Measurements from ENCODE around the gene CTNNBL1. TPM values are rescaled to one million over a fixed set of nuclear protein-coding genes. Genes with fewer than 3 reads are reported as not detected.

CTNNBL1 gene
- total and polyA plus RNA-seq, 2 experiments from 2014 or later, result 36.3 to 68.7 TPM

DNA sequence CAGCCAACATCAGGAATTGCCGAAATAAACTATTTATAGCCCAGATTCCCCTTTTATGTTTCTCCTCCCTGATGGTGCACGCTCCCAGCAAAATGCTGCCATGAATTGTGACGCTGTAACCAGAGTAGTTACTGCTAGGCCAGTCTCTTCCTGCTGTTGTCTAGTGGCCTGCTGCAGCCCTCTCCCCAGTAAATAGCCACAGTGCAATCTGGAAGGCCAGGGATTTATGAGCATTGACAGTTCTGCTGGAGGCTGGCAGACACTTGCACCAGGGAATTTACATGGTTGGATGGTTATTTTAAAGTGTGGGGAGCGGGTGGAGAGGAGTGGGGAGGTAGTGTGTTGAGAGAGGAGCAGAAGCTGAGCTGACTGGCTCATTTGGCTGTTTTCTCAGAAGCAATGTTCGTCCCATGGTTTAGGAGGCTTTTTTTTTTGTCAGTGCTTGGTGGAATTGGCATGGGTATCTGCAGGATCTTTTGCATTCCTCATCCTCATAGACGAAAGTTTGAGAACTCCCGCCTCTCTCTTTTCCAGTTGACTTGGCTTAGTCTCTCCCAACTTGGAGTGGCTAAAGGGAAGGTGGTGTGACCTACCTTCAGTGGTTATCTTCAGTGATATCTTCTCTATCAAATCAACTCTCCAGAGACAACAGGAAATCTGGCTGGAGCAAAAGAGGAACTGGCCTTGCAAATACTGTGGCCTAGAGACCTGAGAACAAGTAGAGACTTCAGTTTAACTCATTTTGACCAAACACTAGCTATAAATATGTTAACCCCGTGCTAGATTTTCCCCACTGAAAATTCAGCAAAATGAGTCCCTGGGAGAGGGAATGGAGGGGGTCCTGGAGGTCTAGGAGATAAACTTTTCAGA, 109.8 kb downstream of the CTNNBL1 start:
- Histone ChIP-seq H3F3A (replicated peaks; ENCODE audit: low read depth) (no peaks in the 10 kb centered on the region), H3K36me3 (ENCODE audit: insufficient read depth) (no peaks in the 10 kb centered on the region; the same call in 1 of the 2 replicates), H3K9me2 (ENCODE audit: insufficient read depth) (no peaks in the 10 kb centered on the region), H2AFZ (no peak overlapping the region), H4K20me1 (replicated peaks; ENCODE audit: insufficient read depth) (peaks cover 9% of the 10 kb centered on the region; the same call in 1 of the 2 replicates), H3K4me2 (no peak overlapping the region), H3K27ac (ENCODE audit: low read depth) (no peak overlapping the region), H3K79me2 (replicated peaks; ENCODE audit: insufficient read depth) (no peaks in the 10 kb centered on the region), H3K4me3 (no peak overlapping the region), H3K27me3 (ENCODE audit: insufficient read depth) (no peaks in the 10 kb centered on the region), H3K4me1 (ENCODE audit: insufficient read depth) (peaks cover 7% of the 10 kb centered on the region; the same call in 1 of the 2 replicates)
- DNase-seq (ENCODE audit: low spot score) (no peak), ATAC-seq (no peak)
- Mint-ChIP-seq H3K4me1 (peaks cover 15% of the 10 kb centered on the region; the same call in 2 of the 3 replicates), H3K27me3 (ENCODE audit: insufficient read depth, low read depth, poor library complexity) (peaks cover 4% of the 10 kb centered on the region), H3K36me3 (ENCODE audit: low read depth) (no peaks in the 10 kb centered on the region; the same call in 2 of the 3 replicates), H3K27ac (no peak overlapping the region), H3K9me3 (no peaks in the 10 kb centered on the region), H3K4me3 (no peak overlapping the region)
- no peak for TF ChIP-seq ZNF331 (CRISPR knock-in tag; IDR thresholded peaks at IDR 0.05; ENCODE audit: low read depth)
- TF ChIP-seq JUNB (IDR thresholded peaks at IDR 0.05; ENCODE audit: unreplicated experiment), result no peak
- TF ChIP-seq REST (IDR thresholded peaks at IDR 0.05; ENCODE audit: unreplicated experiment), result no peak
- TF ChIP-seq, protein P1, sequence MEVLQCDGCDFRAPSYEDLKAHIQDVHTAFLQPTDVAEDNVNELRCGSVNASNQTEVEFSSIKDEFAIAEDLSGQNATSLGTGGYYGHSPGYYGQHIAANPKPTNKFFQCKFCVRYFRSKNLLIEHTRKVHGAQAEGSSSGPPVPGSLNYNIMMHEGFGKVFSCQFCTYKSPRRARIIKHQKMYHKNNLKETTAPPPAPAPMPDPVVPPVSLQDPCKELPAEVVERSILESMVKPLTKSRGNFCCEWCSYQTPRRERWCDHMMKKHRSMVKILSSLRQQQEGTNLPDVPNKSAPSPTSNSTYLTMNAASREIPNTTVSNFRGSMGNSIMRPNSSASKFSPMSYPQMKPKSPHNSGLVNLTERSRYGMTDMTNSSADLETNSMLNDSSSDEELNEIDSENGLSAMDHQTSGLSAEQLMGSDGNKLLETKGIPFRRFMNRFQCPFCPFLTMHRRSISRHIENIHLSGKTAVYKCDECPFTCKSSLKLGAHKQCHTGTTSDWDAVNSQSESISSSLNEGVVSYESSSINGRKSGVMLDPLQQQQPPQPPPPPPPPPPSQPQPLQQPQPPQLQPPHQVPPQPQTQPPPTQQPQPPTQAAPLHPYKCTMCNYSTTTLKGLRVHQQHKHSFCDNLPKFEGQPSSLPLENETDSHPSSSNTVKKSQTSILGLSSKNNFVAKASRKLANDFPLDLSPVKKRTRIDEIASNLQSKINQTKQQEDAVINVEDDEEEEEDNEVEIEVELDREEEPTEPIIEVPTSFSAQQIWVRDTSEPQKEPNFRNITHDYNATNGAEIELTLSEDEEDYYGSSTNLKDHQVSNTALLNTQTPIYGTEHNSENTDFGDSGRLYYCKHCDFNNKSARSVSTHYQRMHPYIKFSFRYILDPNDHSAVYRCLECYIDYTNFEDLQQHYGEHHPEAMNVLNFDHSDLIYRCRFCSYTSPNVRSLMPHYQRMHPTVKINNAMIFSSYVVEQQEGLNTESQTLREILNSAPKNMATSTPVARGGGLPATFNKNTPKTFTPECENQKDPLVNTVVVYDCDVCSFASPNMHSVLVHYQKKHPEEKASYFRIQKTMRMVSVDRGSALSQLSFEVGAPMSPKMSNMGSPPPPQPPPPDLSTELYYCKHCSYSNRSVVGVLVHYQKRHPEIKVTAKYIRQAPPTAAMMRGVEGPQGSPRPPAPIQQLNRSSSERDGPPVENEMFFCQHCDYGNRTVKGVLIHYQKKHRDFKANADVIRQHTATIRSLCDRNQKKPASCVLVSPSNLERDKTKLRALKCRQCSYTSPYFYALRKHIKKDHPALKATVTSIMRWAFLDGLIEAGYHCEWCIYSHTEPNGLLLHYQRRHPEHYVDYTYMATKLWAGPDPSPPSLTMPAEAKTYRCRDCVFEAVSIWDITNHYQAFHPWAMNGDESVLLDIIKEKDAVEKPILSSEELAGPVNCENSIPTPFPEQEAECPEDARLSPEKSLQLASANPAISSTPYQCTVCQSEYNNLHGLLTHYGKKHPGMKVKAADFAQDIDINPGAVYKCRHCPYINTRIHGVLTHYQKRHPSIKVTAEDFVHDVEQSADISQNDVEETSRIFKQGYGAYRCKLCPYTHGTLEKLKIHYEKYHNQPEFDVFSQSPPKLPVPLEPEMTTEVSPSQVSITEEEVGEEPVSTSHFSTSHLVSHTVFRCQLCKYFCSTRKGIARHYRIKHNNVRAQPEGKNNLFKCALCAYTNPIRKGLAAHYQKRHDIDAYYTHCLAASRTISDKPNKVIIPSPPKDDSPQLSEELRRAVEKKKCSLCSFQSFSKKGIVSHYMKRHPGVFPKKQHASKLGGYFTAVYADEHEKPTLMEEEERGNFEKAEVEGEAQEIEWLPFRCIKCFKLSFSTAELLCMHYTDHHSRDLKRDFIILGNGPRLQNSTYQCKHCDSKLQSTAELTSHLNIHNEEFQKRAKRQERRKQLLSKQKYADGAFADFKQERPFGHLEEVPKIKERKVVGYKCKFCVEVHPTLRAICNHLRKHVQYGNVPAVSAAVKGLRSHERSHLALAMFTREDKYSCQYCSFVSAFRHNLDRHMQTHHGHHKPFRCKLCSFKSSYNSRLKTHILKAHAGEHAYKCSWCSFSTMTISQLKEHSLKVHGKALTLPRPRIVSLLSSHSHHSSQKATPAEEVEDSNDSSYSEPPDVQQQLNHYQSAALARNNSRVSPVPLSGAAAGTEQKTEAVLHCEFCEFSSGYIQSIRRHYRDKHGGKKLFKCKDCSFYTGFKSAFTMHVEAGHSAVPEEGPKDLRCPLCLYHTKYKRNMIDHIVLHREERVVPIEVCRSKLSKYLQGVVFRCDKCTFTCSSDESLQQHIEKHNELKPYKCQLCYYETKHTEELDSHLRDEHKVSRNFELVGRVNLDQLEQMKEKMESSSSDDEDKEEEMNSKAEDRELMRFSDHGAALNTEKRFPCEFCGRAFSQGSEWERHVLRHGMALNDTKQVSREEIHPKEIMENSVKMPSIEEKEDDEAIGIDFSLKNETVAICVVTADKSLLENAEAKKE (CRISPR knock-in tag; IDR thresholded peaks at IDR 0.05), result no peak
- TF ChIP-seq CTCF (conservative IDR thresholded peaks at IDR 0.05; ENCODE audit: low read depth in 2 of 2), result no peak
- TF ChIP-seq, protein P2, sequence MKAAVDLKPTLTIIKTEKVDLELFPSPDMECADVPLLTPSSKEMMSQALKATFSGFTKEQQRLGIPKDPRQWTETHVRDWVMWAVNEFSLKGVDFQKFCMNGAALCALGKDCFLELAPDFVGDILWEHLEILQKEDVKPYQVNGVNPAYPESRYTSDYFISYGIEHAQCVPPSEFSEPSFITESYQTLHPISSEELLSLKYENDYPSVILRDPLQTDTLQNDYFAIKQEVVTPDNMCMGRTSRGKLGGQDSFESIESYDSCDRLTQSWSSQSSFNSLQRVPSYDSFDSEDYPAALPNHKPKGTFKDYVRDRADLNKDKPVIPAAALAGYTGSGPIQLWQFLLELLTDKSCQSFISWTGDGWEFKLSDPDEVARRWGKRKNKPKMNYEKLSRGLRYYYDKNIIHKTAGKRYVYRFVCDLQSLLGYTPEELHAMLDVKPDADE (IDR thresholded peaks at IDR 0.05), result no peak
- TF ChIP-seq ZNF114 (CRISPR knock-in tag; IDR thresholded peaks at IDR 0.05), result no peak
- TF ChIP-seq EZH2phosphoT487 (IDR thresholded peaks at IDR 0.05; ENCODE audit: unreplicated experiment), result no peak
- TF ChIP-seq NANOG (IDR thresholded peaks at IDR 0.05; ENCODE audit: borderline replicate concordance), result no peak
- no peak for TF ChIP-seq POLR2AphosphoS5 (IDR thresholded peaks at IDR 0.05; ENCODE audit: low read depth)
- TF ChIP-seq STAT1 (IDR thresholded peaks at IDR 0.05; ENCODE audit: unreplicated experiment), result no peak

Measured in GM23338 (cell line).